DOHH2 (cell line): Measurements from ENCODE around the gene MYT1.

ENCODE experiments used
- H3F3A ChIP-seq: fragments of 200-600 bp; sonication (generic), shearing (Covaris generic); 2 replicates; pipeline ENCODE4 v1.6.0; 2016; ENCODE audit warnings: antibody characterized with exemption, mild to moderate bottlenecking; ENCODE audit not compliant: control insufficient read depth, insufficient read depth
- H3K27ac ChIP-seq: fragments of 200-600 bp; sonication (generic); 2 replicates; pipeline ENCODE4 v1.5.1; 2014; ENCODE audit warnings: low read depth, mild to moderate bottlenecking, low read length, moderate library complexity
- H3K27me3 ChIP-seq: fragments of 200-600 bp; sonication (generic); 2 replicates; pipeline ENCODE4 v1.6.1; 2014; ENCODE audit warnings: mild to moderate bottlenecking, low read length, mixed read lengths; ENCODE audit not compliant: control insufficient read depth
- H3K36me3 ChIP-seq: fragments of 200-600 bp; sonication (generic); 2 replicates; pipeline ENCODE4 v1.6.1; 2014; ENCODE audit warnings: mild to moderate bottlenecking, low read length, moderate library complexity, mixed read lengths; ENCODE audit not compliant: control insufficient read depth
- H3K4me1 ChIP-seq: fragments of 200-600 bp; sonication (generic); 2 replicates; pipeline ENCODE4 v1.6.1; 2014; ENCODE audit warnings: mild to moderate bottlenecking, low read length, mixed read lengths; ENCODE audit not compliant: control insufficient read depth
- H3K4me2 ChIP-seq: fragments of 200-600 bp; sonication (generic); 2 replicates; pipeline ENCODE4 v1.6.0; 2014; ENCODE audit warnings: mild to moderate bottlenecking, low read length, moderate library complexity
- H3K4me3 ChIP-seq: fragments of 200-600 bp; sonication (generic); 2 replicates; pipeline ENCODE4 v1.5.1; 2014; ENCODE audit warnings: mild to moderate bottlenecking, low read length, mixed read lengths
- H3K79me2 ChIP-seq: fragments of 200-600 bp; sonication (generic); 2 replicates; pipeline ENCODE4 v1.6.1; 2014; ENCODE audit warnings: mild to moderate bottlenecking, low read length, mixed read lengths; ENCODE audit not compliant: control insufficient read depth
- H3K9me2 ChIP-seq: fragments of 200-600 bp; sonication (generic); replicated peaks from 2 replicates; pipeline ENCODE4 v1.6.1; 2014; ENCODE audit warnings: mild to moderate bottlenecking, low read length, mixed read lengths; ENCODE audit not compliant: control insufficient read depth
- H3K9me3 ChIP-seq: fragments of 200-600 bp; sonication (generic); 2 replicates; pipeline ENCODE4 v1.6.1; 2014; ENCODE audit warnings: antibody characterized with exemption, low read length, mixed read lengths; ENCODE audit not compliant: control insufficient read depth, insufficient read depth
- H4K20me1 ChIP-seq: fragments of 200-600 bp; sonication (generic); 2 replicates; pipeline ENCODE4 v1.6.0; 2014; ENCODE audit warnings: low read depth, mild to moderate bottlenecking, antibody characterized with exemption, low read length, moderate library complexity; ENCODE audit not compliant: control insufficient read depth, insufficient read depth
- CTCF ChIP-seq: fragments of 200-600 bp; sonication (generic); IDR thresholded peaks from one replicate; pipeline ENCODE4 v1.5.1; 2014; ENCODE audit warnings: antibody characterized with exemption, mild to moderate bottlenecking, low read depth, low read length; ENCODE audit not compliant: poor library complexity, severe bottlenecking
- EZH2phosphoT487 ChIP-seq: fragments of 200-600 bp; sonication (generic); IDR thresholded peaks from 2 replicates; pipeline ENCODE4 v1.6.1; 2017; ENCODE audit warnings: borderline replicate concordance, mild to moderate bottlenecking, antibody characterized with exemption, low read length, moderate library complexity, mixed read lengths

MYT1 gene

GRCh38 chr20:64226686-64227580 is 62.7 kb downstream of the MYT1 start:
- Histone ChIP-seq H3K36me3 (no peaks in the 10 kb centered on the region), H3K4me3 (no peak overlapping the region), H3K9me2 (no peaks in the 10 kb centered on the region), H3K27ac (no peak overlapping the region), H3K27me3 (no peaks in the 10 kb centered on the region), H3F3A (no peaks in the 10 kb centered on the region), H4K20me1 (no peaks in the 10 kb centered on the region), H3K4me2 (no peak overlapping the region), H3K9me3 (no peaks in the 10 kb centered on the region), H3K4me1 (peaks cover 8% of the 10 kb centered on the region; the same call in 1 of the 2 replicates), H3K79me2 (no peaks in the 10 kb centered on the region)
- TF ChIP-seq CTCF (no peak), EZH2phosphoT487 (no peak)

- no peaks in the 10 kb centered on the region for H3K9me3 ChIP-seq
- H3K27ac ChIP-seq = no peak overlapping the region
- no peak for TF ChIP-seq EZH2phosphoT487
- TF ChIP-seq CTCF = no peak
- H3K4me3 ChIP-seq = no peak overlapping the region
- no peaks in the 10 kb centered on the region for H3F3A ChIP-seq
- H3K4me2 ChIP-seq = no peak overlapping the region
- no peaks in the 10 kb centered on the region for H3K79me2 ChIP-seq
- no peaks in the 10 kb centered on the region for H4K20me1 ChIP-seq
- H3K9me2 ChIP-seq = no peaks in the 10 kb centered on the region
- H3K36me3 ChIP-seq = no peaks in the 10 kb centered on the region
- H3K4me1 ChIP-seq = peaks cover 8% of the 10 kb centered on the region; the same call in 1 of the 2 replicates
- H3K27me3 ChIP-seq = no peaks in the 10 kb centered on the region
Observed at GRCh38 chr20:64228086-64228653, 63.9 kb downstream of the MYT1 start.

GRCh38 chr20:64228751-64229506 is 64.7 kb downstream of the MYT1 start:
- H3K9me3 ChIP-seq = no peaks in the 10 kb centered on the region
- TF ChIP-seq EZH2phosphoT487 = no peak
- no peak for TF ChIP-seq CTCF
- H3K4me1 ChIP-seq = peaks cover under 1% of the 10 kb centered on the region; the same call in 1 of the 2 replicates
- H3K27ac ChIP-seq = no peak overlapping the region
- H3K27me3 ChIP-seq = no peaks in the 10 kb centered on the region
- H4K20me1 ChIP-seq = no peaks in the 10 kb centered on the region
- no peaks in the 10 kb centered on the region for H3K79me2 ChIP-seq
- no peak overlapping the region for H3K4me2 ChIP-seq
- H3K9me2 ChIP-seq = no peaks in the 10 kb centered on the region
- H3F3A ChIP-seq = no peaks in the 10 kb centered on the region
- no peaks in the 10 kb centered on the region for H3K36me3 ChIP-seq
- H3K4me3 ChIP-seq = no peak overlapping the region
